ENCODE results near the gene ABCG4. TPM values are rescaled to one million over a fixed set of nuclear protein-coding genes. Genes with fewer than 3 reads are reported as not detected.

The ABCG4 gene
- total RNA-seq, 2 experiments from 2014 or later: not detected

GRCh38 chr11:119107538-119108145 is 41.2 kb upstream of the ABCG4 start:
- Mint-ChIP-seq H3K27ac (peak overlapping the region; percentile 85), H3K27me3 (no peaks in the 10 kb centered on the region), H3K4me1 (ENCODE audit: low read depth) (peaks cover 41% of the 10 kb centered on the region), H3K4me3 (peak overlapping the region; percentile 80), H3K9me3 (no peaks in the 10 kb centered on the region), H3K36me3 (peaks cover 5% of the 10 kb centered on the region)
- ChIA-PET CTCF (interaction anchor here (1.2 to 1.8 kb wide), 5 partner anchors 13 to 216 kb away, joined by 4 to 7 read pairs (median 6); partner anchors contain the start of gene CBL), POLR2A (interaction anchor here (0.9 to 5.2 kb wide), 8 partner anchors 8 to 98 kb away, joined by 3 to 56 read pairs (median 7); partner anchors contain the start of genes HINFP, HMBS, HYOU1 and TRAPPC4)
- no peak for DNase-seq
- intact Hi-C loops (cut with micrococcal nuclease): loop anchor here (1.0 to 5.0 kb wide), 6 partner anchors 12 to 213 kb away; partner anchors contain the start of genes BCL9L, HINFP, HYOU1 and VPS11

- intact Hi-C loops (cut with micrococcal nuclease): loop anchor here (5.0 kb wide), 1 partner anchor 181 kb away; the partner anchor contains the start of gene BCL9L
- Mint-ChIP-seq H3K4me3 (peak overlapping the region; percentile 80), H3K36me3 (peaks cover 10% of the 10 kb centered on the region), H3K27me3 (no peaks in the 10 kb centered on the region), H3K4me1 (ENCODE audit: low read depth) (peaks cover 39% of the 10 kb centered on the region), H3K27ac (peak overlapping the region; percentile 85), H3K9me3 (no peaks in the 10 kb centered on the region)
- ChIA-PET CTCF (interaction anchor here (0.7 to 2.2 kb wide), 6 partner anchors 8 to 176 kb away, joined by 3 to 9 read pairs (median 4); partner anchors contain the start of gene HINFP), POLR2A (interaction anchor here (0.9 to 5.2 kb wide), 5 partner anchors 7 to 41 kb away, joined by 3 to 56 read pairs (median 4); partner anchors contain the start of genes HINFP and VPS11)
- DNase-seq: peak; percentile 60
These were observed 40.6 kb upstream of the ABCG4 start for GRCh38 chr11:119108146-119108856.

GRCh38 chr11:119108857-119109221 is 40.0 kb upstream of the ABCG4 start:
- intact Hi-C loops (cut with micrococcal nuclease): loop anchor here (5.0 kb wide), 1 partner anchor 182 kb away; the partner anchor contains the start of gene BCL9L

GRCh38 chr11:119109843-119110242 is 39.0 kb upstream of the ABCG4 start:
- no peak for DNase-seq
- intact Hi-C loops (cut with micrococcal nuclease): loop anchor here (5.0 kb wide), 1 partner anchor 183 kb away; the partner anchor contains the start of gene BCL9L
- ChIA-PET CTCF (interaction anchor here (1.1 to 2.2 kb wide), 5 partner anchors 10 to 175 kb away, joined by 3 to 9 read pairs (median 6); partner anchors contain the start of gene HINFP), POLR2A (interaction anchor here (1.2 to 5.2 kb wide), 3 partner anchors 11 to 25 kb away, joined by 3 to 56 read pairs (median 3); partner anchors contain the start of genes HINFP and HMBS)
- Mint-ChIP-seq H3K27ac (no peak overlapping the region), H3K27me3 (no peaks in the 10 kb centered on the region), H3K9me3 (no peaks in the 10 kb centered on the region), H3K4me3 (peak overlapping the region; percentile 80), H3K4me1 (ENCODE audit: low read depth) (peaks cover 45% of the 10 kb centered on the region), H3K36me3 (peaks cover 20% of the 10 kb centered on the region)

More at GRCh38 chr11:119108857-119109221, 40.0 kb upstream of the ABCG4 start:
- POLR2A ChIA-PET: interaction anchor here (0.9 to 5.2 kb wide), 4 partner anchors 11 to 24 kb away, joined by 3 to 56 read pairs (median 3); partner anchors contain the start of genes HINFP and HMBS
- Mint-ChIP-seq H3K36me3 (peaks cover 14% of the 10 kb centered on the region), H3K27ac (peak overlapping the region; percentile 85), H3K27me3 (no peaks in the 10 kb centered on the region), H3K4me1 (ENCODE audit: low read depth) (peaks cover 38% of the 10 kb centered on the region), H3K9me3 (no peaks in the 10 kb centered on the region), H3K4me3 (peak overlapping the region; percentile 80)
- CTCF ChIA-PET: interaction anchor here (0.7 to 2.2 kb wide), 7 partner anchors 9 to 176 kb away, joined by 3 to 9 read pairs (median 5); partner anchors contain the start of gene HINFP
- no peak for DNase-seq

- ChIA-PET CTCF (no interaction called here), POLR2A (interaction anchor here (1.0 to 5.2 kb wide), 3 partner anchors 9 to 16 kb away, joined by 3 to 56 read pairs (median 4); partner anchors contain the start of genes DPAGT1 and HINFP)
- Mint-ChIP-seq H3K4me3 (no peak overlapping the region), H3K4me1 (ENCODE audit: low read depth) (peaks cover 51% of the 10 kb centered on the region), H3K36me3 (peaks cover 23% of the 10 kb centered on the region), H3K27me3 (no peaks in the 10 kb centered on the region), H3K9me3 (no peaks in the 10 kb centered on the region), H3K27ac (no peak overlapping the region)
- intact Hi-C loops (cut with micrococcal nuclease): no loop called here
- DNase-seq: no peak
These were observed 38.4 kb upstream of the ABCG4 start for GRCh38 chr11:119110439-119110838.

- no peak for DNase-seq
- Mint-ChIP-seq H3K36me3 (peaks cover 27% of the 10 kb centered on the region), H3K27ac (no peak overlapping the region), H3K27me3 (no peaks in the 10 kb centered on the region), H3K4me3 (no peak overlapping the region), H3K9me3 (no peaks in the 10 kb centered on the region), H3K4me1 (ENCODE audit: low read depth) (peaks cover 52% of the 10 kb centered on the region)
- ChIA-PET CTCF (interaction anchor here (0.7 to 1.2 kb wide), 2 partner anchors 78 to 210 kb away, joined by 3 to 4 read pairs; no protein-coding TSS in a partner anchor), POLR2A (interaction anchor here (1.0 to 2.0 kb wide), 3 partner anchors 9 to 17 kb away, joined by 3 to 7 read pairs (median 4); partner anchors contain the start of genes DPAGT1 and HINFP)
- intact Hi-C loops (cut with micrococcal nuclease): no loop called here
These were observed 37.4 kb upstream of the ABCG4 start for GRCh38 chr11:119111361-119111925.

GRCh38 chr11:119112314-119113020 is 36.4 kb upstream of the ABCG4 start:
- H3K4me3 Mint-ChIP-seq: no peak overlapping the region
- H3K27ac Mint-ChIP-seq: peak overlapping the region; percentile 44
- no peaks in the 10 kb centered on the region for H3K27me3 Mint-ChIP-seq
- peaks cover 31% of the 10 kb centered on the region for H3K36me3 Mint-ChIP-seq
- ChIA-PET POLR2A (interaction anchor here (1.5 to 2.0 kb wide), 2 partner anchors 10 to 18 kb away, joined by 3 to 7 read pairs; no protein-coding TSS in a partner anchor), CTCF (interaction anchor here (0.6 to 1.2 kb wide), 2 partner anchors 13 to 209 kb away, joined by 3 to 4 read pairs; no protein-coding TSS in a partner anchor)
- H3K4me1 Mint-ChIP-seq (ENCODE audit: low read depth): peaks cover 48% of the 10 kb centered on the region
- intact Hi-C loops (cut with micrococcal nuclease): no loop called here
- H3K9me3 Mint-ChIP-seq: no peaks in the 10 kb centered on the region
- no peak for DNase-seq

- Mint-ChIP-seq H3K27me3 (no peaks in the 10 kb centered on the region), H3K4me1 (ENCODE audit: low read depth) (peaks cover 45% of the 10 kb centered on the region), H3K36me3 (peaks cover 34% of the 10 kb centered on the region), H3K4me3 (no peak overlapping the region), H3K9me3 (no peaks in the 10 kb centered on the region), H3K27ac (peak overlapping the region; percentile 44)
- intact Hi-C loops (cut with micrococcal nuclease): no loop called here
- CTCF ChIA-PET: no interaction called here
- POLR2A ChIA-PET: no interaction called here
- no peak for DNase-seq
These were observed 35.1 kb upstream of the ABCG4 start for GRCh38 chr11:119113716-119114115.

GRCh38 chr11:119114351-119114750 is 34.5 kb upstream of the ABCG4 start:
- H3K27me3 Mint-ChIP-seq: no peaks in the 10 kb centered on the region
- H3K9me3 Mint-ChIP-seq: no peaks in the 10 kb centered on the region
- H3K27ac Mint-ChIP-seq: no peak overlapping the region
- ChIA-PET CTCF (no interaction called here), POLR2A (no interaction called here)
- peaks cover 38% of the 10 kb centered on the region for H3K4me1 Mint-ChIP-seq (ENCODE audit: low read depth)
- no peak overlapping the region for H3K4me3 Mint-ChIP-seq
- DNase-seq: no peak
- peaks cover 34% of the 10 kb centered on the region for H3K36me3 Mint-ChIP-seq
- intact Hi-C loops (cut with micrococcal nuclease): no loop called here

GRCh38 chr11:119115484-119116234 is 33.2 kb upstream of the ABCG4 start:
- POLR2A ChIA-PET: interaction anchor here (0.7 to 1.5 kb wide), 7 partner anchors 8 to 245 kb away, joined by 3 to 6 read pairs (median 4); partner anchors contain the start of genes DPAGT1, SLC37A4 and VPS11
- H3K27ac Mint-ChIP-seq: peak overlapping the region; percentile 96
- no peaks in the 10 kb centered on the region for H3K9me3 Mint-ChIP-seq
- H3K4me3 Mint-ChIP-seq: peak overlapping the region; percentile 74
- intact Hi-C loops (cut with micrococcal nuclease): no loop called here
- CTCF ChIA-PET: interaction anchor here (0.6 to 1.8 kb wide), 5 partner anchors 11 to 222 kb away, joined by 3 to 6 read pairs (median 3); a partner anchor contains a TSS
- peaks cover 33% of the 10 kb centered on the region for H3K4me1 Mint-ChIP-seq (ENCODE audit: low read depth)
- H3K27me3 Mint-ChIP-seq: no peaks in the 10 kb centered on the region
- peaks cover 32% of the 10 kb centered on the region for H3K36me3 Mint-ChIP-seq
- peak; percentile 51 for DNase-seq
